GM12891 (cell line): ENCODE data around the gene FAM110C.
"Not testable (repeated sequence)": the region's sequence is repeated elsewhere in the genome, so short reads cannot be mapped to it uniquely, and the experiment has no call there.

Experiments used
- DNase-seq: peaks from one replicate; pipeline ENCODE4 v3.0.0; 2011; ENCODE audit warnings: low spot score; ENCODE audit not compliant: insufficient read length
- FAIRE-seq: peaks from 2 replicates; lab custom pipeline; 2011; peaks lifted over from hg19 to GRCh38; lab: Jason Lieb, UNC
- PAX5 ChIP-seq: IDR thresholded peaks from 2 replicates; pipeline ENCODE4 v1.6.1; 2011; ENCODE audit warnings: low read length, moderate library complexity, mild to moderate bottlenecking; ENCODE audit not compliant: insufficient read depth, severe bottlenecking
- POLR2A ChIP-seq: IDR thresholded peaks from 2 replicates; pipeline ENCODE4 v1.6.1; 2011; ENCODE audit warnings: low read depth, low read length, control low read depth
- POLR2AphosphoS5 ChIP-seq: IDR thresholded peaks from 2 replicates; pipeline ENCODE4 v1.6.1; 2011; ENCODE audit warnings: low read depth, low read length, control low read depth
- POU2F2 ChIP-seq: IDR thresholded peaks from 2 replicates; pipeline ENCODE4 v1.6.1; 2011; ENCODE audit warnings: low read depth, mild to moderate bottlenecking, control low read depth, low read length, moderate library complexity
- SPI1 ChIP-seq: IDR thresholded peaks from 2 replicates; pipeline ENCODE4 v1.6.1; 2011; ENCODE audit warnings: low read depth, low read length, control low read depth
- TAF1 ChIP-seq: IDR thresholded peaks from 2 replicates; pipeline ENCODE4 v1.6.1; 2011; ENCODE audit warnings: low read depth, low read length, control low read depth

The FAM110C gene

GRCh38 chr2:69366-70344 lies 23.4 kb upstream of the FAM110C start:
- TF ChIP-seq POLR2AphosphoS5 = no peak
- no peak for TF ChIP-seq PAX5
- TF ChIP-seq POLR2A = no peak
- DNase-seq (no peak), FAIRE-seq (no peak)

GRCh38 chr2:68637-69036 lies 22.3 kb upstream of the FAM110C start:
- peak; percentile 48 for FAIRE-seq
- not testable (repeated sequence) for DNase-seq

GRCh38 chr2:66853-67252 lies 20.5 kb upstream of the FAM110C start:
- TF ChIP-seq POLR2A = no peak
- no peak for TF ChIP-seq TAF1
- no peak for TF ChIP-seq POLR2AphosphoS5
- TF ChIP-seq POU2F2 = no peak
- TF ChIP-seq PAX5 = no peak
- no peak for TF ChIP-seq SPI1
- DNase-seq = no peak
- no peak for FAIRE-seq

- FAIRE-seq = no peak
- TF ChIP-seq POU2F2 (no peak), PAX5 (no peak), POLR2AphosphoS5 (no peak), SPI1 (no peak), POLR2A (no peak), TAF1 (no peak)
- no peak for DNase-seq
Measured at GRCh38 chr2:65121-65520, 18.8 kb upstream of the FAM110C start.

GRCh38 chr2:55587-56448 lies 9.5 kb upstream of the FAM110C start:
- DNase-seq (no peak), FAIRE-seq (no peak)
- no peak for TF ChIP-seq PAX5
- no peak for TF ChIP-seq POU2F2
- no peak for TF ChIP-seq SPI1
- no peak for TF ChIP-seq POLR2A
- TF ChIP-seq POLR2AphosphoS5 = no peak
- TF ChIP-seq TAF1 = no peak

- DNase-seq (no peak), FAIRE-seq (no peak)
- TF ChIP-seq TAF1 = no peak
- no peak for TF ChIP-seq POU2F2
- no peak for TF ChIP-seq PAX5
Measured at GRCh38 chr2:51613-52012, 5.3 kb upstream of the FAM110C start.

GRCh38 chr2:47737-48136 lies 1.4 kb upstream of the FAM110C start:
- FAIRE-seq (no peak), DNase-seq (no peak)
- TF ChIP-seq POLR2AphosphoS5 = no peak
- no peak for TF ChIP-seq POLR2A
- TF ChIP-seq POU2F2 = no peak

GRCh38 chr2:47346-47725 lies 1.0 kb upstream of the FAM110C start:
- TF ChIP-seq POU2F2 (no peak), SPI1 (no peak), TAF1 (no peak), PAX5 (no peak), POLR2AphosphoS5 (no peak), POLR2A (no peak)
- FAIRE-seq = no peak
- DNase-seq = no peak

GRCh38 chr2:46131-46470 lies 204 bp downstream of the FAM110C start:
- FAIRE-seq (no peak), DNase-seq (no peak)
- no peak for TF ChIP-seq POLR2A
- TF ChIP-seq PAX5 = no peak
- no peak for TF ChIP-seq TAF1
- TF ChIP-seq SPI1 = no peak
- no peak for TF ChIP-seq POU2F2
- no peak for TF ChIP-seq POLR2AphosphoS5

GRCh38 chr2:45342-46130 lies 769 bp downstream of the FAM110C start:
- FAIRE-seq (no peak), DNase-seq (peak; percentile 19)
- TF ChIP-seq POU2F2 = no peak
- TF ChIP-seq PAX5 = no peak
- TF ChIP-seq POLR2A = no peak
- no peak for TF ChIP-seq SPI1
- TF ChIP-seq POLR2AphosphoS5 = no peak
- TF ChIP-seq TAF1 = no peak
